Measurements from ENCODE around the gene HMG20B.

DNA sequence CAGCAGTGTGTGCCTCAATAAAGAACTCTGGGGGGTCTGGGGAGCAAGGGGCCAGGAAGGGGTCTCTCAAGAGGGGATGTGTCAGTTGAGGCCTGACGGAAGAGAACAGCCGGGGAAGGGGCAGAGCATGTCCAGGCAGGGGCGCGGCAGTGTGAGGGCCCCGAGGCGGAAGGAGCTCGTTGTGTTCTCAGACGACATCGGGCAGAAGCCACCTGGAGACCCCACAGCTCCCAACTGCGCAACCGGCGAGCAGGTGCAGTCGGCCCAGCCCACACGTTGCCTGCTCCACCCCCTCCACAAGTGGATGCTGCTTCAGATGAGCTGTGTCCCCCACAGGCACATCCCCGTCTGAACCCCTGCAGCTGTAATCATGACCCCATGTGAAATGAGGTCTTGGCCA is 48.9 kb downstream of the HMG20B start:
- TF ChIP-seq CTCF (IDR thresholded peaks at IDR 0.05; ENCODE audit: poor library complexity) = no peak
- TF ChIP-seq EZH2 (IDR thresholded peaks at IDR 0.05; ENCODE audit: borderline replicate concordance) = no peak
